ENCODE measurements around the gene HTR3A.
"Not testable (repeated sequence)": the region's sequence is repeated elsewhere in the genome, so short reads cannot be mapped to it uniquely, and the experiment has no call there.

The HTR3A gene

DNA sequence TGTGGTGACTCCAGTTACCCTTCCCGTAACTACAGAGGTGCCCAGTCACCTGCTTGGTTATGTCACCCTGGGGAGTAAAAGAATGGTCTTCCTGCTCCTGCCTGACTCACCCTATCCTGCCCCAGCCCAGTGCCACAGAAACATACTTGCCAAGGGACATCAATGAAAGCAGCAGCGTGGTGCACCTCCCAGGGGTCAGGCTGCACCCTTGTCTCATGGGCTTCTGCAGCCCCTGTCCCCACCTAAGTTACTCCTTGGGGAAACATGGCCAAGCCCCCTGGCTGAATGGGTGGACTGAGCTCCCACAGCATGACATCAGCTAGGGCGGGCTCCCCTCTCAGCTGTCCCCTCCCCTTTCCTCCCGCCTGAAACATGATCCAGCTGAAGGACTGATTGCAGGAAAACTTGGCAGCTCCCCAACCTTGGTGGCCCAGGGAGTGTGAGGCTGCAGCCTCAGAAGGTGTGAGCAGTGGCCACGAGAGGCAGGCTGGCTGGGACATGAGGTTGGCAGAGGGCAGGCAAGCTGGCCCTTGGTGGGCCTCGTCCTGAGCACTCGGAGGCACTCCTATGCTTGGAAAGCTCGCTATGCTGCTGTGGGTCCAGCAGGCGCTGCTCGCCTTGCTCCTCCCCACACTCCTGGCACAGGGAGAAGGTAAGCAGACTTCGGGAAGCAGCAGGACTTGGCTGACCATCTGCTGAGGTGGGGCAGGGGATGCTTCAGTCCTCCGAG is at the start of gene HTR3A:
HTR3A (plus strand) TSS at position 368 of the 730 bp plus-strand sequence; CDS start at position 586, 218 bp downstream.
- no peak for DNase-seq (ENCODE audit: low read depth)

DNA sequence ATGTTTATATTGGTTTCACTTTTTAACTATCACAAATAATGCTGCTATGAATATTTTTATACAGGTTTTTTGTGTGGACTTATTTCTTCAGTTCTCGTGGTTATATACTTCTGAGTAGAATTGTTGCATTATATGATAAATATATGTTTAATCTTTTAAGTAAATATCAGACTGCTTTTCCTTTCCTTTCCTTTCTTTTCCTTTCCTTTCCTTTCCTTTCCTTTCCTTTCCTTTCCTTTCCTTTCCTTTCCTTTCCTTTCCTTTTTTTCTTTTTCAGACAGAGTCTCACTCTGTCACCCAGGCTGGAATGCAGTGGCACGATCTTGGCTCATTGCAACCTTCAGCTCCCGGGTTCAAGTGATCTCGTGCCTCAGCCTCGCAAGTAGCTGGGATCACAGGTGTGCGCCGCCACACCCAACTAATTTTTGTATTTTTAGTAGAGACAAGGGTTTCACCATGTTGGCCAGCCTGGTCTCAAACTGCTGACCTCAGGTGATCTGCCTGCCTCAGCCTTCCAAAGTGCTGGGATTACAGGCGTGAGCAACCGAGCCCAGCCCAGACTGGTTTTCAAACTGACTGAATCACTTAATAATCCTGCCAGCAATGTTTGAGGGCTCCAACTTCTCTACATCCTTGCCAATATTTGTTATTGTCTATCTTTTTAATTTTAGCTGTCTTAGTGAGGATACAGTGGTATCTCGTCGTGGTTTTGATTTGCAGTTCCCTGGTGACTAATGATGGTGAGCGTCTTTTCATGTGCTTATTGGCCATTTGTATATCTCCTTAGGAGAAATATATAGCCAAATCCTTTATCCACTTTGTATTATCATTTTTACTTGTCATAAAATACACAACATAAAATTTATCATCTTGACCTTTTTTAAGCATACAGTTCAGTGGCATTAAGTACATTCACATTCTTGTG is 48.4 kb upstream of the HTR3A start:
- no peak for DNase-seq (ENCODE audit: low read depth)

DNA sequence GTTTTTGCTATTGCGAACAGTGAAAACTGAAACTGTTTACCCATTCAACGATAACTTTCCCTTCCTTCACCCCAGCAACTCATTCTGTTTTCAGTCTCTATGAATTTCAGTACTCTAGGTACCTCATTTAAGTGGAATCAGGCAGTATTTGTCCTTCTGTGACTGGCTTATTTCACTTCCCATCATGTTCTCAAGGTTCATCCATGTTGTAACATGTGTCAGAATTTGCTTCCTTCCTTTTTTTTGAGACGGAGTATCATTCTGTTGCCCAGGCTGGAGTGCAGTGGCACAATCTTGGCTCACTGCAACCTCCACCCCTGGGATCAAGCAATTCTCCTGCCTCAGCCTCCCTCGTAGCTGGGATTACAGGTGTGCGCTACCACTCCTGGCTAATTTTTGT is 46.6 kb upstream of the HTR3A start:
- no peak for DNase-seq (ENCODE audit: low read depth)

DNA sequence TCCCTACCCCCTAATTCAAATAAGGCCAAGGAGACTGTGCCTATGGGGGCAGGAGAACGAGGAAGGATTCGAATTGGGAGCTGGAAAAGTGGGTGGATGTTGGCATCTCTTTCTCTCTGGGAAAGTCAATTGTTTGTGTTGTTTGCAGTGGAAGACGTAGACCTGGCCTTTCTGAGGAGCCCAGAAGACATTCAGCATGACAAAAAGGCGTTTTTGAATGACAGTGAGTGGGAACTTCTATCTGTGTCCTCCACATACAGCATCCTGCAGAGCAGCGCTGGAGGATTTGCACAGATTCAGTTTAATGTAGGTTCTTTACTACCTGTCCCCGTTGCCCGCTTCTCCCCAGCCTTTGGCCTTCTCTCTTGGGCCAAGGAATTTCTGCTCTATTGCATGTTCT is 42.1 kb upstream of the HTR3A start:
- DNase-seq (ENCODE audit: low read depth), result no peak

DNA sequence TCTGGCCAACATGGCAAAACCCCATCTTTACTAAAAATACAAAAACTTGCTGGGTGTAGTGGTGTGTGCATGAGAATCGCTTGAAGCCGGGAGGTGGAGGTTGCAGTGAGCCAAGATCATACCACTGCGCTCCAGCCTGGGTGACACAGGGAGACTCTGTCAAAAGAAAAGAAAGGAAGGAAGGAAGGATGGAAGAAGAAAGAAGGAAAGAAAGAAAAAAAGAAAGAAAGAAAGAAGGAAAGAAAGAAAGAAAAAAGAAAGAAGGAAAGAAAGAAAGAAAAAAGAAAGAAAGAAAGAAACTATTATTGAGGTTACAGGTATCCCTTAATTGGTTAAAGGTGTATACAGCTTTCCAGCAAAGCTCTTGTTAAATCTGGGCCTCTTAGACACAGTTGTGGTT is 40.7 kb upstream of the HTR3A start:
- DNase-seq (ENCODE audit: low read depth), result not testable (repeated sequence)

DNA sequence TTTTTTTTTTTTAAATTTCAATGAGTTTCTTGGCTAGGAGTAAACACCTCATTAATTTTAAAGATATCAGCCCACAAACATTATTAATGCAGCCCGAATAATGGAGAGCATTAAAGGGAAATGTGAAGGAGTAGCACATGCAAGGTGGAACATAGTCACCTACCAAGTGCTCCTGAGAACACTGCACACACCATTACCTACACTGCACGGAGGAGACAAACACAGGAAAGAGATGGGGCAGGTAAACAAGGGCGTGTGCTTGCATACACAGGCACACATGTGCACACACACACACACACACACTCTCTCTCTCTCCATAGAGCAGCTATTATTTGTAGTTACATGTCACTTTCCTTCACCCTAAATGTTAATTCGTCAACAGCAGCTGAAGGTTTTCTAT is 40.1 kb upstream of the HTR3A start:
- DNase-seq (ENCODE audit: low read depth), result no peak

DNA sequence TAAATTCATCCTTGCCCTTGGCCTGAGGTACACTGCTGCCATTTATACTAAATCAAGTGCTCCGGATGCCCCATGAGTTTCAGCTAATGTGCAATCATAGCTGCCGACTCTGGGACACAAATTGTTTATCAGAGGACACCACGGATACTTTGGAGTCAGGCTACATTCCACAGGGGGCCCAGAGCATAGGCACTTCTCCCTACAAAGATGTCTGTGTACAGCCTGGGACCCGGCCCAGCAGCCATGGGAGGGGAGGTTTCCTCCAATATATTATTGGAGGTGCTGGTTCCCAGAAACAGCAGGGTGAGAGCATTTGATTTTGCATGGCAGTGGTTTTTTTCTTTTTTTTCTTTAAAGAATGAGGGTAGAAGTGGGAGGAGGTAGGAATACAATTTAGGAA is 39.0 kb upstream of the HTR3A start:
- DNase-seq (ENCODE audit: low read depth), result no peak

DNA sequence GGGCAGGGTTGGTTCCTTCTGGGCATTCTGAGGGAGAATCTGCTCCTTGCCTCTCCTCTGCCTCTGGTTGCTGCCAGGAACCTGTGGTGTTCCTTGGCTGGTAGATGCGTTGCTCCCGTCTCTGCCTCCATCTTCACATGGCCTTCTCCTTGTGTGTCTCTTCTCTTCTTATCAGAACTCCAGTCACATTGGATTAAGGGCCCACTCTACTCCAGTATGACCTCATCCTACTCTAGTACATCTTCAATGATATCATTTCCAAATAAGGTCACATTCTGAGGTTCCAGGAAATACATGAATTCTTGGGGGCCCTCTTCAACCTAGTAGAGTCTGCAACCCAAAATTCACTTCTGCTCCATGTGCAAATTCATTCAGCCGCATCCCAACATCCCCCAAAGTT is 37.0 kb upstream of the HTR3A start:
- DNase-seq (ENCODE audit: low read depth), result no peak

DNA sequence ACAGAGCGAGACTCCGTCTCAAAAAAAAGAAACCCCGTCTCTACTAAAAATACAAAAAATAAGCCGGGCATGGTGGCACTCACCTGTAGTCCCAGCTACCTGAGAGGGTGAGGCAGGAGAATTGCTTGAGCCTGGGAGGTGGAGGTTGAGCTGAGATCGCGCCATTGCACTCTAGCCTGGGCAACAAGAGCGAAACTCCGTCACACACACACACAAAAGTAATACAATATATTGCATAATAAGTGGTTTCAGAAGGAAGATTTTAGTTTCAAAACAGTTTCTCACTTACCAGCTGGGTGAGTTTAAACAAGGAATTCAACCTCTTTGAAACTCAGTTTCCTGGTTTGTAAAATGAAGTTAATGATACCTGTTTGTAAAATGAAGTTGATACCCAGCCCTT is 32.7 kb upstream of the HTR3A start:
- no peak for DNase-seq (ENCODE audit: low read depth)

DNA sequence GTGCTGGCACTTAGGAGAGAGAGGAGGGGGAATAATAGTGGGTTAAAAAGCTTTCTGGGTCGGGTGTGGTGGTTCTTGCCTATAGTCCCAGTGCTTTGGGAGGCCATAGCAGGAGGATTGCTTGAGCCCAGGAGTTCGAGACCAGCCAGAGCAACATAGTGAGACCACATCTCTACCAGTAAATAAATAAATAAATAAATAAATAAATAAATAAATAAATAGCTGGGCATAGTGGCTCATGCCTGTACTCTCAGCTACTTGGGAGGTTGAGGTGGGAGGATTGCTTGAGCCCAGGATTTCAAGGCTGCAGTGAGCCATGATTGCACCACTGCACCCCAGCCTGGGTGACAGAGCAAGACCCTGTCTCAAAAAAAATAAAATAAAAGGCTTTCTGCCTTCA is 28.7 kb upstream of the HTR3A start:
- not testable (repeated sequence) for DNase-seq (ENCODE audit: low read depth)

DNA sequence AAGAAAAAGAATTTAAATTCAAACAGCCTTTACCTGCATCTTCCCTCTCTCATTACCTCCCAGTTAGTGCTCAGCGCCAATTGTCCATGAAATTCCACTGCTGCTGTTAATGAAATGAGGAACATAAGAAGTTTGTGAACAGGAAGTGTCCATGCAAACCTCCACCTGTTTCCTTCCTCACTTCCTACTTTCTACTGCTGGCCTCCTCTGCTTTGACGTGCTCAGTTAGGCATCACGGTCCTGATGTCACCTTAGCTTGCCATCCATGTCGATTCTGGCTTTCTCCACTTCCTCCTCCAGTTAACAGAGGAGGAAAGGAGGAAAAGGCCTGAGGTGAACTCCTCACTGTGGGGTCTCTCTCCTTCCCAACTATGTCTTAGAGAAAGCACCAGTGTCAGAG is 26.9 kb upstream of the HTR3A start:
- no peak for DNase-seq (ENCODE audit: low read depth)

DNA sequence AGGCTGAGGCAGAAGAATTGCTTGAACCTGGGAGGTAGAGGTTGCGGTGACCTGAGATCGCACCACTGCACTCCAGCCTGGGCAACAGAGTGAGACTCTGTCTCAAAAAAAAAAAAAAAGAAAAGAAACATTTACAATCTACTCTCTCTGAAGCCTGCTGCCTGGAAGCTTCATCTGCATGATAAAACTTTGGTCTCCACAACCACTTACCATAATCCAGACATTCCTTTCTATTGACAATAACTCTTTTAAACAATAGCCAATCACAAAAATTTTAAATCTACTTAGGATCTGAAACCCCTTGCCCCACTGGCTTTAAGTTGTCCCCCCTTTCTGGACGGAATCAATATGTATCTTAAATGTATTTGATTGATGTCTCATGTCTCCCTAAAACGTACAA is 25.0 kb upstream of the HTR3A start:
- DNase-seq (ENCODE audit: low read depth), result no peak

DNA sequence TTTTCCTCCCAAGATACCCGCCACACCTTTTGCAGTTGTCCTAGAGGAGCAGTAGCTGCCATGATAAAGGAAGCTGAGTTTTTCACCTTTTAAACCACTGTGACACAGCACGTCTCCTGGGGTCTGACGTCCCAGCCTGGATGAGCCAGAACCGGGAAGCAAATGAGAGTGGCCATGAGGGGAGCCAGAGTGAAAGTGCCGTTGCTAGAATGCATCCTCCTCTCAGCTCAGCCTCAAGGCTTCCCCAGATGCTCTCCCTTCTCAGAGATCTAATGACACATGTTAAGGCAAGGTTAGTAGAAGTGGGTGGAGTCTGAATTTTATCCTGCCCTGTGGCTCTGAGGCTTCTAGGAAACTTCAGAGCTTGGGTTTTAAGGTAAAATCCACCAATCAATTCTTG is 23.4 kb upstream of the HTR3A start:
- DNase-seq (ENCODE audit: low read depth), result no peak

DNA sequence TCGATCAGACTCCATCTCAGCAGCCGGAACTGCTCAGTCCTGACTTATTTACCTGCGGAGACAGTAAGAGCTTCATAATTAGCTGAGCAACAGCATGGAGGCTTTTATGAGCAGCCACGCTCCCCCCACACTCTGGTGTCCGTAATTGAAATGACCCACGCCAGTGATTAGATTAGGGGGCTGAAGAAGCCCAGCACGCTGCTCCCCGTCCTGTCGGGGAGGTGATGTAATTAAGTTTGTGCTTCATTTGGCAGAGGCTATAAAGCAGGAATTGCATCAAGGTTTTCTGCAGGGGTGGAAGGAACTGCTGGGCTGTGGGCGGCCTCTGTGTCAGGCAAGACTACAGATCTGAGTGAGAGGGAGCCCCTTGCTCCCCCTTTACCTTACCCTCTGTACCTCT is 22.8 kb upstream of the HTR3A start:
- DNase-seq (ENCODE audit: low read depth), result no peak

DNA sequence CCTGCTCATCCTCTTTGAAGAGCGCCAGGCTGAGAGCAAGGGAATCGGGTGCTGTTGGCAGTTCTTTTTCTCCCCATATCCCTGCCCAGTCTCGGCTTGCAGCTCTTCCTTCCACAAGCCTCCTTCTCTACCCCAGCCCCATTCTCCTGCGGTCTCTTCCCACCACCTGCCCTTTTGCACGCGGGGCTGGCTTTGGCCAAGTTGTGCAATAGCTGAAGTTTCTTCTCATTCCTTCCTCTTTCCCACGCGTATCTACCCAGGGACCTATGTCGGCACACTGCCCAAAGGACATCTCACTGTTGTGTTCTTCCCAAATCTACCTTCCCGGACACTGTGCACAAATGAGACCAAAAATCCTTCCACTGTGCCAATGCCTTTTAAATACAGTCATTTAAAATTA is 22.3 kb upstream of the HTR3A start:
- no peak for DNase-seq (ENCODE audit: low read depth)

DNA sequence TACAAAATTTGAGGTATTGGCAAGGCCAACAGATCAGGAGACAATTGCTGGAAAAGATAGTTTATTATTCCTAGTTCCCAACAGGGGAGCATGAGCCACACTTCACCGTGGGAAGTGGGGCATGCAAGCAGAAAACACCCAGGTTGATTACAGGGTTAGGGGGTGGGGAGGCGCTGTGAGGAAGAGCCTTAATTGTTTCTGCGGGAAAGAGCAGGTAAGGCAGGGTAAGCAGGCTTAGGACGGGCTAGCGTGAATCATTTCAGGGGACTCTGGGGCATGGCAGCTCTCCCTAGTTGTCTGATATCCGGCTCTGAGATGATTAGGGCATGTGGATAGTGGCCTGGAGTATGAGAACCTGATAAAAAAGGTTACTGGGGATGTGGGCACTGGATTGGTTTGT is 20.7 kb upstream of the HTR3A start:
- no peak for DNase-seq (ENCODE audit: low read depth)

DNA sequence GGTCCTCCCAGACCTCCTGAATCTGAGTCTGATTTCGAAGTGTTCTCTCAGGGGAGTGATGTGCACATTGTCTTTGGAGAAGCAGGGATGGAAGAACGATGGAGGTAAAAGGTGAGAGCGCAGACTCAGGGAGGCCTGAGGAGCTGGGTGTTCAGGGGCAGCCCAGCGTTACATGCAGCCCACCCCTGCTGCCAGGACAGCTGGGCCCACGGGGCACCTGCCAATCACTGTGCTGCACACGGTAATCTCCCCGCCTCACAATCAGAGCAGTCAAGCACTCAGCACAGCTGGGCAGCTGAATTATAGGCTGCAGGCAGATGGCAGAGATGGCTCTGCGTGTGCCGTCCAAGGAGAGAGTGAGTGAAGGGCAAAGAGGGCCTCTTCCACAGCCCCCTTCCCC is 17.9 kb upstream of the HTR3A start:
- DNase-seq (ENCODE audit: low read depth), result no peak

DNA sequence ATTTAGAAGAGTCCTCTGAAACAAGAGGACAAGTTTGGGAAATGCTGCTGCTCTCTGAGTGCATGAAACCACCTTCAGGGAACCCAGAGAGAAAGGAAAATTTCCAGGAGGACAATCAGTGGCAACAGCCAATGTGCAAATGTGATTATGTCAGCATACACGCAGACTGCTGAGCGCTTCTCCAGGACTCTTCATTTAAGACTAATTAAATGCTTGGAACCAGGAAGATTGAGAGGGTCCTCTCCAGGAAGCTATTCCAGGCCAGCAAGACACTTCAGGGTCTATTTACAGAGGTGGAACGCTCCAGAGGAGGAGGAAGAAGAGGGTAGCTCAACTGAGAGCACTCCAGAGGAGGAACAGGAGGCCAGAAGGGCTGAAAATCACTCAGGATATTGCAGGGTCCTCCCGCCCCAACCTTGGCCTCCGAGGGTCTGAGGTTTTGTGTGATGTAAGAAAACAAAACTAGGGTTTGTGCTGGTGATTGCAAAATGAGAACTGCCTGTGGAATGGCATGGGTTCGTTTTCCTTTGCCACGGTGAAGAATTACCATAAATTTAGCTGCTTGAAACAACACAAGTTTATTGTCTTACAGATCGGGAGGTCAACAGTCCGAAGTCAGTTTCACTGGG is 14.1 kb upstream of the HTR3A start:
- no peak for DNase-seq (ENCODE audit: low read depth)

DNA sequence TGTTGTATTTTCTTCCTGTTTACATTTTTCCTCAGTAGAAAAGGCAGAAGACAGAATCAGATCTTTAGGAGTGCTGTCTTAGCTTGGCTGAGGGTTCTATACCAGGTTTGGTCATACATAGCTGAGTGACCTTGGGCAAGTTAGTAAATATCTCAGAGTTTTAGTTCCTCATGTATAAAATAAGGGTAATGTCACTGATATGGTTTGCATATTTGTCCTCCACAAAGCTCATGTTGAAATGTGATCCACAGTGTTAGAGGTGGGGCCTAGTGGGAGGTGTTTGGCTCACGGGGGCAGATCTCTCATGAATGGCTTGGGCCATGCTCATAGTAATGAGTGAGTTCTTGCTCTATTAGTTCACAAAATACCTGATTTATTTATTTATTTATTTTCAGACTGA is 7.5 kb upstream of the HTR3A start:
- DNase-seq (ENCODE audit: low read depth), result no peak

DNA sequence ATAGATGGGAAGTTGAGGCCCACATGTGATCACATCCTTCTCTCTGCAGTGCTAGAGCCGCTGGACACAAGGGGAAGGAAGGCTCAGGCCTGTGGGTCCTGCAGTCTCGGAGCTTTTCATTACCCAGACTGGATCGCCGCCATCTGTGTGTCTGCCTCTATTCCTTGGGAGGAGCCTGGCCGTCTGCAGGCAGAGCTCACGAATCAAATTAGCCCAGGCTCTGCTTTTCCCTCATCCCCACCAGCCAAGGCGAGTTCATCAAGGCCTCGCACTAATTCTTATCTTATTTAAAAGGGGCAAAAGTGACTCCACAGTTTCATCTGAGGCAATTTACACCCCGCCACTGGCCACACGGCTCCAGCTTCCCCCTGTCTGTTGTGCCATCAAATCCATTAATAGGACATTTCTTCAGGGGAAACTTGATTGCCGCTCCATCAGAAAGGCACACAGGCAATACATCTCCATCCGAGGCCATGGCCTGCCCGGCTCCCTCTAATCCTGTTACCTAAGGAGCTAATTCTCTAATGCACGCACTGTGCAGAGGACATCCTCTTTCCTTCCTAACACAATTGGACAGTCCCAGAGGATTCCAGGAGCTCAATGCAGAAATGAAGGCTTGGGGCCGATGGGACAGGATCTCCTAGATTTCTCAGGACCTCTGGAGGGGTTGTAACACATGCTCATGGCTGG is 3.3 kb upstream of the HTR3A start:
- no peak for DNase-seq (ENCODE audit: low read depth)

DNA sequence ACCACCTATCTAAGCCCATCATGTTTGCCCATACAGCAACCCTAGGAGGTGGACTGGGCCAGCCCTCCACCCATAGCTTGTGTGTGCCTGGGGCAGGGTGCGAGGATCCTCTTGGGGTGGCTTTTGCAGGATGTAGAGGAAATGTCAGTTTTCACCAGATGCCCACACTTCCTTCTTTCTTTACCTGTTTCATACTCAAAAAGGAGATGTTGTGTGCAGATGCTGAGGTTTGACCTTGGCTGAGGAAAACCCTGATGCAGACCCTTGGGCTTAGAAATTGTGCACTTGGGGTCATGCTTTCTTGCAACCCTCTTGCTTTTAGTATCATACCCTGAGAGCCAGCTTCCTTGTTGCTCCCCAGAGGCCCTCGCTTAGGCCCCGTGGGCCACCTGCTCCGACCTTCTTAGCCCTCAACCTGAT is 2.2 kb downstream of the HTR3A start:
- no peak for DNase-seq (ENCODE audit: low read depth)

DNA sequence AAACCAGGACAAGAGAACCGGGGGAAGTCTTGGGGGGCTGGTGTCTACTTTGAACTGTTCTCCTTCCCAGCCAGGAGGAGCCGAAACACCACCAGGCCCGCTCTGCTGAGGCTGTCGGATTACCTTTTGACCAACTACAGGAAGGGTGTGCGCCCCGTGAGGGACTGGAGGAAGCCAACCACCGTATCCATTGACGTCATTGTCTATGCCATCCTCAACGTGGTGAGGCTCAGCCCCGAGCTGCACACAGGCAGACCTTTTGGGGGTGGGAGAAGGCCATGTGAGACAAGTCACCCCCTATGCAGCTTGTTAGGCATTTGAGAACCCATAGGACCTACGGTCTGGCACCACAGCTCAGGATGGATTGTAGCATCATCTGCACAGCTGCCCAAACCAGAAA is 2.8 kb downstream of the HTR3A start:
- no peak for DNase-seq (ENCODE audit: low read depth)
